Brain microvascular endothelial cell (primary cell): ENCODE measurements around the gene TOMM22.

Experiments used
- DNase-seq: peaks from one replicate; pipeline ENCODE4 v3.0.0-alpha.2; 2020
- H3K27ac ChIP-seq: fragments of 250-450 bp; sonication (Bioruptor Pico); 2 replicates; pipeline ENCODE4 v1.5.1; 2020; ENCODE audit warnings: mild to moderate bottlenecking, moderate library complexity
- H3K27me3 ChIP-seq: fragments of 250-450 bp; sonication (Bioruptor Pico); replicated peaks from 2 replicates; pipeline ENCODE4 v1.5.1; 2020; ENCODE audit warnings: mild to moderate bottlenecking
- H3K36me3 ChIP-seq: fragments of 250-450 bp; sonication (Bioruptor Pico); replicated peaks from 2 replicates; pipeline ENCODE4 v1.5.1; 2020; ENCODE audit warnings: mild to moderate bottlenecking
- H3K4me3 ChIP-seq: 2 replicates; pipeline ENCODE4 v1.5.1; 2011; ENCODE audit warnings: low read depth, mild to moderate bottlenecking, control low read depth, low read length, moderate library complexity
- in situ Hi-C: cut with HindIII; loops from 2 replicates; pipeline ENCODE4 v1.10.0; 2017; ENCODE audit warnings: low sequenced_read_pairs, low pct_ligation_motif_present
- TF ChIP-seq, protein P1 (sequence below): IDR thresholded peaks from 2 replicates; pipeline ENCODE4 v1.5.1; 2011; ENCODE audit warnings: low read depth, mild to moderate bottlenecking, moderate library complexity, low read length, control low read depth, inconsistent platforms; ENCODE audit errors: missing control alignments

The TOMM22 gene

DNA sequence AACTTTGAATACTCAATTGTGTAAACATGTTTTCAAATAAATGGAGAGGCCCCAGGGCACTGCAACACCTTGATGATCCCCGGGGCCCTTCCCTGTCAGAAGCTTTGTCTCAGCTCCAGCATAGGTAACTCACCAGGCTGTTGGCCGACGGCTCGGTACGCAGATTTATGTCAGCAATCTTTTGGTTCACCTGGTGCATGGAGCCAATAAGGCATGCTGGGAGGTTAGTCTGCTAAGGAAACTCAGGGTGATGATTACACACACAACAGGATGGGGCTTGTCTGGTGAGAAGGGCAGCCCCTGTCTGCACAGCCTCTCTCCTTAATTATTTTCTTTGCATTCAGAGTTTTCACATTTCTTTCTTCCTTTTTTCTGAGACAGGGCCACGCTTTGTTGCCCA is 36.3 kb upstream of the TOMM22 start:
- H3K4me3 ChIP-seq = no peak overlapping the region
- no peak overlapping the region for H3K27ac ChIP-seq
- no peak for DNase-seq
- H3K27me3 ChIP-seq = no peaks in the 10 kb centered on the region
- H3K36me3 ChIP-seq = no peaks in the 10 kb centered on the region
- in situ Hi-C loops = no loop called here
- TF ChIP-seq, protein P1, sequence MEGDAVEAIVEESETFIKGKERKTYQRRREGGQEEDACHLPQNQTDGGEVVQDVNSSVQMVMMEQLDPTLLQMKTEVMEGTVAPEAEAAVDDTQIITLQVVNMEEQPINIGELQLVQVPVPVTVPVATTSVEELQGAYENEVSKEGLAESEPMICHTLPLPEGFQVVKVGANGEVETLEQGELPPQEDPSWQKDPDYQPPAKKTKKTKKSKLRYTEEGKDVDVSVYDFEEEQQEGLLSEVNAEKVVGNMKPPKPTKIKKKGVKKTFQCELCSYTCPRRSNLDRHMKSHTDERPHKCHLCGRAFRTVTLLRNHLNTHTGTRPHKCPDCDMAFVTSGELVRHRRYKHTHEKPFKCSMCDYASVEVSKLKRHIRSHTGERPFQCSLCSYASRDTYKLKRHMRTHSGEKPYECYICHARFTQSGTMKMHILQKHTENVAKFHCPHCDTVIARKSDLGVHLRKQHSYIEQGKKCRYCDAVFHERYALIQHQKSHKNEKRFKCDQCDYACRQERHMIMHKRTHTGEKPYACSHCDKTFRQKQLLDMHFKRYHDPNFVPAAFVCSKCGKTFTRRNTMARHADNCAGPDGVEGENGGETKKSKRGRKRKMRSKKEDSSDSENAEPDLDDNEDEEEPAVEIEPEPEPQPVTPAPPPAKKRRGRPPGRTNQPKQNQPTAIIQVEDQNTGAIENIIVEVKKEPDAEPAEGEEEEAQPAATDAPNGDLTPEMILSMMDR = no peak

DNA sequence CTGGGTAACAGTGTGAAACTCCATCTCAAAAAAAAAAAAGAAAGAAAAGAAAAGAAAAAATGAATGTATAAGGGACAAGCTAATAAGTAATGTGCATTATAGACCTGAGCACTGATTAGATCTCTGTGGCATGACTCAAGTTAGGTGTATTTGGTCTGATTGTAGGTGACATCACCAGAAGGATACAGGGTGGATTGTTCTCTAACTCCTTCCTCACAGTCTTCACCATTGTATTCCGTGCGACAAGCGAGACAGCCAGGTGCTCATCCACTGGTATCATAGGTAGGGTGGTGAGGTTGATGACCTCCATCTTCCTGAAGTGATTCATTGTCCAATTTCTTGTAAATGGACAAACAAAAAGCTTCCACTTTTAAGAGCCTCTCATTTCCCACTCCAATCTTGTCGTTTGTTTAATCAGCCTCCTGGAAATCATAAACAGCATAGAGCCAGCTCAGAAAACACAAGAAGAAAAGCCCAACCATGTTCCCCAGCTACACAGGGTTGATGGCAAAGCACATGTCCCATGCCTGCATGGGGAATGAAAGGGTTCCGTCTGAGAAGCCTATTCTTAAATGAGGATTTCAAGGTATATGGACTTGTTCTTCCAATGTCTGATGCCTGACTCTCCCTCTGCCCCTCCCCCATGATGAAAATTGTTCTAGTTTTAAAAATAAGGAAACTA is 31.8 kb upstream of the TOMM22 start:
- H3K27me3 ChIP-seq = no peaks in the 10 kb centered on the region
- no peaks in the 10 kb centered on the region for H3K36me3 ChIP-seq
- TF ChIP-seq, protein P1 = no peak
- no peak overlapping the region for H3K27ac ChIP-seq
- H3K4me3 ChIP-seq = no peak overlapping the region
- no peak for DNase-seq
- in situ Hi-C loops = no loop called here

DNA sequence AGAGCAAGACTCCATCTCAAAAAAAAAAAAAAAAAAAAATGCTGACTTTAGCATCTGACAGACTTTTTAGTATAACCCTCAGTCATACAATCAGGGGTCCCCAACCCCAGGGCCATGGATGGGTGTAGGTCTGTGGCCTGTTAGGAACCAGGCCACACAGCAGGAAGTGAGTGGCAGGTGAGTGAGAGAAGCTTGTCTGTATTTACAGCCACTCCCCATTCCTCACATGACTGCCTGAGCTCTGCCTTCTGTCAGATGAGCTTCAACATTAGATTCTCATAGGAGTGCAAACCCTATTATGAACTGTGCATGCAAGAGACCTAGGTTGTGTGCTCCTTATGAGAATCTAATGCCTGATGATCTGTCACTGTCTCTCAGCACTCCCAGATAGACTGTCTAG is 28.9 kb upstream of the TOMM22 start:
- DNase-seq = no peak
- TF ChIP-seq, protein P1 = no peak
- H3K4me3 ChIP-seq = no peak overlapping the region
- H3K36me3 ChIP-seq = no peaks in the 10 kb centered on the region
- in situ Hi-C loops = no loop called here
- H3K27me3 ChIP-seq = no peaks in the 10 kb centered on the region
- H3K27ac ChIP-seq = no peak overlapping the region

DNA sequence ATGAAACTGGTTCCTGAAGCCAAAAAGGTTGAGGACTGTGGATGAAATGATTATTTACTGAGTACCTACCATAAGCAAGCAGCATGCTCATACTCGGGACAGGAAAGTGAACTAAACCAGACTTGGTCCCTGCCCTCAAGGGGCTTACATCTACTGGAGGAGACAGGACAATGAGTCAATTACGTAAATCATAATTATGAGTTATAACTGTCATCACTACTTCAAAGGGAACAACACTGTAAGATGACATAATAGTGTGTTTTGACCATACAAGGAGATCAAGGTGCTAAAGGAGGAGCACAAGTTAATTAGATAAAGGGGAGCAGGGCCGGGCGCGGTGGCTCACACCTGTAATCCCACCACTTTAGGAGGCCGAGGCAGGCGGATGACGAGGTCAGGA is 28.0 kb upstream of the TOMM22 start:
- in situ Hi-C loops = no loop called here
- TF ChIP-seq, protein P1 = no peak

DNA sequence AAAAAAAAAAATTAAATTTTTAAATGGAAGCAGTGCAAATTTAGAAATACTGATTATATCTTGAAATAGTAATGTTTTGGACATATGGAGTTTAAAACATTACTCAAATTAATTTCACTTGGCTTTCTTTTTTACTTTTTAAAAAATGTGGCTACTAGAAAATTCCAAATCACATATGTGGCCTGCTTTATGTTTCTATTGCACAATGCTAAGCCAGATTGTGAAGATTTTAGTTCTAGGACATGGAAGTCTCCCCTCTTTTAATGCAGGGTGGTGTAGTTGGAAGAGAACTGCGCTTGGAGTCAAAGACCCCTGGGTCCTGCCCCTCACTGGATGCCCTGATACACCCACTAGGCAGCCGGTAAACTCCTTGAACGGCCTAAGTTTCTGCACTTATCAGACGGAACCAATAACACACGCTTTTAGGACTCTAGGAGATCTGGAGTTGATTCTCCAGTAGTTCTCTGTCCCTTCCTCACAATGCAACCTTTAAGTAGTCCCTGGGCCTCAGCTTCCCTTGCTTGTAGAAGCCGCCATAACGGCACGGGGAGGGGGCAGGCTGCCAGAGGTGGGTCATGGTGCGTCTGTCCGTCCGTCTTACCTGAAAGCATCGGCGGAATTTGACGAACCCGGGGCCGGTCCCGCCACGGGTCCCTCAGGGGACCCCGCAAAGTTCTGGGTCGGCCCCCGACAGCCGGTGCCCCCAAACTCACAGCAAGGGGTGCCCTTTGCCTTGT is 26.1 kb upstream of the TOMM22 start:
- TF ChIP-seq, protein P1 = no peak
- Histone ChIP-seq H3K27me3 (no peaks in the 10 kb centered on the region), H3K4me3 (peak overlapping the region; percentile 91), H3K27ac (peak overlapping the region; percentile 100), H3K36me3 (no peaks in the 10 kb centered on the region)
- in situ Hi-C loops = no loop called here
- DNase-seq = peak; percentile 1

More for the DNA sequence above, 28.0 kb upstream of the TOMM22 start:
- Histone ChIP-seq H3K27me3 (no peaks in the 10 kb centered on the region), H3K36me3 (no peaks in the 10 kb centered on the region), H3K27ac (no peak overlapping the region), H3K4me3 (no peak overlapping the region)
- DNase-seq = no peak
